H1 (cell line): ENCODE measurements around the gene GPC6.

Source experiments
- POLR2AphosphoS5 ChIP-seq: IDR thresholded peaks from 2 replicates; pipeline ENCODE4 v1.6.1; 2011; ENCODE audit warnings: low read depth, low read length
- SP1 ChIP-seq: IDR thresholded peaks from 2 replicates; pipeline ENCODE4 v1.6.1; 2011; ENCODE audit warnings: low read depth, low read length
- TF ChIP-seq, protein P1 (sequence below), 3 experiments: IDR thresholded peaks; 1 replicate in 2 of 3; 2 replicates in 1 of 3; pipeline versions ENCODE4 v1.5.1 to v1.6.1; 2011; ENCODE audit warnings: low read length in 3 of 3, mild to moderate bottlenecking in 3 of 3, inconsistent platforms in 2 of 3, low read depth in 1 of 3, moderate library complexity in 1 of 3; ENCODE audit not compliant: insufficient read depth in 1 of 3; ENCODE audit errors: control extremely low read depth in 1 of 3
- TF ChIP-seq, protein P2 (sequence below): IDR thresholded peaks from 2 replicates; pipeline ENCODE4 v1.6.1; 2011; ENCODE audit warnings: low read depth, mild to moderate bottlenecking, low read length; ENCODE audit not compliant: insufficient read depth

DNA sequence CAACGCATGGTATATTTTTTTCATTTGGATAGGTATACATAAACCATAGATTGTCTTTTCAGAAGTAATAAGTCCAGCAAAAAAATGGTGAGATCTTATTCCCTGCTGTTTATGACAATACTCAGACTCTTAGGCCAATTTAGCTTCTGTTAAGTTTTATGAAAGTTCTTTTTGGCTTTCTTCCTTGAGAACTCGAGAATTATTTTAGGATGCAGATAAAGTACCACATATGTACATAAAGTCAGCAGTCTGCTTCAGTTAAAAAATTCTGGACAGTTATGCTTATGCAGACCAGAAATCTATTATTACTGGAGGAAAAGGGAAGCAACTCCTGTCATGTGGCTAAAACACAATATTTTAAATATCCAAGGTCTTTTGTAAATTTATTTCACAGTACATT, 422.9 kb downstream of the GPC6 start:
- no peak for TF ChIP-seq SP1
- TF ChIP-seq, protein P1, sequence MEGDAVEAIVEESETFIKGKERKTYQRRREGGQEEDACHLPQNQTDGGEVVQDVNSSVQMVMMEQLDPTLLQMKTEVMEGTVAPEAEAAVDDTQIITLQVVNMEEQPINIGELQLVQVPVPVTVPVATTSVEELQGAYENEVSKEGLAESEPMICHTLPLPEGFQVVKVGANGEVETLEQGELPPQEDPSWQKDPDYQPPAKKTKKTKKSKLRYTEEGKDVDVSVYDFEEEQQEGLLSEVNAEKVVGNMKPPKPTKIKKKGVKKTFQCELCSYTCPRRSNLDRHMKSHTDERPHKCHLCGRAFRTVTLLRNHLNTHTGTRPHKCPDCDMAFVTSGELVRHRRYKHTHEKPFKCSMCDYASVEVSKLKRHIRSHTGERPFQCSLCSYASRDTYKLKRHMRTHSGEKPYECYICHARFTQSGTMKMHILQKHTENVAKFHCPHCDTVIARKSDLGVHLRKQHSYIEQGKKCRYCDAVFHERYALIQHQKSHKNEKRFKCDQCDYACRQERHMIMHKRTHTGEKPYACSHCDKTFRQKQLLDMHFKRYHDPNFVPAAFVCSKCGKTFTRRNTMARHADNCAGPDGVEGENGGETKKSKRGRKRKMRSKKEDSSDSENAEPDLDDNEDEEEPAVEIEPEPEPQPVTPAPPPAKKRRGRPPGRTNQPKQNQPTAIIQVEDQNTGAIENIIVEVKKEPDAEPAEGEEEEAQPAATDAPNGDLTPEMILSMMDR (IDR thresholded peaks at IDR 0.05; ENCODE audit: control extremely low read depth in 1 of 3, insufficient read depth in 1 of 3, low read depth in 1 of 3, low read length in 3 of 3) = no peak
- TF ChIP-seq, protein P2, sequence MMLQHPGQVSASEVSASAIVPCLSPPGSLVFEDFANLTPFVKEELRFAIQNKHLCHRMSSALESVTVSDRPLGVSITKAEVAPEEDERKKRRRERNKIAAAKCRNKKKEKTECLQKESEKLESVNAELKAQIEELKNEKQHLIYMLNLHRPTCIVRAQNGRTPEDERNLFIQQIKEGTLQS = no peak
- no peak for TF ChIP-seq POLR2AphosphoS5
